Activated naive CD4-positive, alpha-beta T cell treated with anti-CD3 and anti-CD28 coated beads, Interleukin-2, amount 50 U/mL, for 72 hours (primary cell): ENCODE data around the gene NDRG2. TPM values are rescaled to one million over a fixed set of nuclear protein-coding genes. Genes with fewer than 3 reads are reported as not detected.

Experiments used
- ATAC-seq, 2 donors: fragments of 150-1000 bp; cut with Tn5 transposase; 2 replicates each; pipeline ENCODE4 v1.10.0; 2021; ENCODE audit warnings: mild to moderate bottlenecking in 2 of 2, moderate library complexity in 2 of 2
- DNase-seq, 2 donors: peaks; one replicate each; pipeline ENCODE4 v3.0.0; 2021 to 2022; ENCODE audit warnings: low spot score in 2 of 2
- H3K27ac Mint-ChIP-seq, 2 donors: one replicate each; pipeline ENCODE4 v1.8.0; 2022; ENCODE audit warnings: mild to moderate bottlenecking in 2 of 2, mixed read lengths in 2 of 2
- H3K36me3 Mint-ChIP-seq, 2 donors: one replicate each; pipeline ENCODE4 v1.8.0; 2022; ENCODE audit warnings: mixed read lengths in 2 of 2
- H3K9me3 Mint-ChIP-seq, 2 donors: one replicate each; pipeline ENCODE4 v1.8.0; 2022; ENCODE audit warnings: mixed read lengths in 2 of 2
- total RNA-seq, 2 donors: library from RNA; stranded (reverse); gene quantifications; one replicate each; pipeline ENCODE4 v1.2.3, GENCODE V29; 2022

Gene NDRG2
- total RNA-seq: 1 to 10 TPM; 7.6 to 7.8 TPM

- Mint-ChIP-seq H3K9me3 (no peaks in the 10 kb centered on the region), H3K36me3 (no peaks in the 10 kb centered on the region), H3K27ac (peak within 1 kb of the TSS; percentile 30 to 71)
- peak; percentile 85 to 88 for ATAC-seq
- peak; percentile 60 to 62 for DNase-seq
Observed at GRCh38 chr14:21024585-21025370, at the start of gene NDRG2. Gene NDRG2 (minus strand): TSS chr14:21025061. CDS start chr14:21023315, 1,746 bp downstream.

GRCh38 chr14:21073921-21074320 is 49.1 kb upstream of the NDRG2 start:
- Mint-ChIP-seq H3K27ac (no peak overlapping the region), H3K36me3 (no peaks in the 10 kb centered on the region), H3K9me3 (no peaks in the 10 kb centered on the region)
- ATAC-seq (no peak), DNase-seq (no peak)

GRCh38 chr14:21072781-21073339 is 48.0 kb upstream of the NDRG2 start:
- Mint-ChIP-seq H3K9me3 (no peaks in the 10 kb centered on the region), H3K36me3 (no peaks in the 10 kb centered on the region), H3K27ac (no peak overlapping the region)
- no peak for ATAC-seq
- DNase-seq: no peak

- no peak for DNase-seq
- no peak for ATAC-seq
- Mint-ChIP-seq H3K36me3 (no peaks in the 10 kb centered on the region), H3K9me3 (no peaks in the 10 kb centered on the region), H3K27ac (no peak overlapping the region)
Observed at GRCh38 chr14:21072031-21072473, 47.2 kb upstream of the NDRG2 start.

GRCh38 chr14:21071225-21072030 is 46.6 kb upstream of the NDRG2 start:
- H3K27ac Mint-ChIP-seq: no peak overlapping the region

GRCh38 chr14:21070610-21071224 is 45.9 kb upstream of the NDRG2 start:
- no peaks in the 10 kb centered on the region for H3K9me3 Mint-ChIP-seq
- DNase-seq: no peak
- peak overlapping the region in 1 of 2 donors; percentile 31 for H3K27ac Mint-ChIP-seq
- no peaks in the 10 kb centered on the region for H3K36me3 Mint-ChIP-seq
- ATAC-seq: peak; percentile 6 to 31

More at GRCh38 chr14:21071225-21072030, 46.6 kb upstream of the NDRG2 start:
- H3K9me3 Mint-ChIP-seq: no peaks in the 10 kb centered on the region
- ATAC-seq (peak; percentile 59 to 88), DNase-seq (peak in 1 of 2 donors; percentile 68)
- H3K36me3 Mint-ChIP-seq: no peaks in the 10 kb centered on the region

GRCh38 chr14:21070083-21070609 is 45.3 kb upstream of the NDRG2 start, which contains the start of gene ARHGEF40:
Gene ARHGEF40 (plus strand): TSS chr14:21070304. CDS start chr14:21070397, 93 bp downstream.
- Mint-ChIP-seq H3K9me3 (no peaks in the 10 kb centered on the region), H3K36me3 (no peaks in the 10 kb centered on the region), H3K27ac (peak within 1 kb of the TSS in 1 of 2 donors; percentile 31)
- ATAC-seq (peak in 1 of 2 donors; percentile 12), DNase-seq (no peak)

- no peaks in the 10 kb centered on the region for H3K9me3 Mint-ChIP-seq
- H3K27ac Mint-ChIP-seq: no peak overlapping the region
- no peaks in the 10 kb centered on the region for H3K36me3 Mint-ChIP-seq
- ATAC-seq (no peak), DNase-seq (no peak)
Observed at GRCh38 chr14:21069388-21070082, 44.7 kb upstream of the NDRG2 start.

- H3K36me3 Mint-ChIP-seq: no peaks in the 10 kb centered on the region
- DNase-seq: peak in 1 of 2 donors; percentile 47
- H3K27ac Mint-ChIP-seq: no peak overlapping the region
- H3K9me3 Mint-ChIP-seq: no peaks in the 10 kb centered on the region
- peak; percentile 33 to 69 for ATAC-seq
Observed at GRCh38 chr14:21068521-21069387, 43.9 kb upstream of the NDRG2 start.

GRCh38 chr14:21066882-21067502 is 42.1 kb upstream of the NDRG2 start:
- no peak overlapping the region for H3K27ac Mint-ChIP-seq
- H3K36me3 Mint-ChIP-seq: no peaks in the 10 kb centered on the region
- DNase-seq (no peak), ATAC-seq (no peak)
- no peaks in the 10 kb centered on the region for H3K9me3 Mint-ChIP-seq

GRCh38 chr14:21063479-21063878 is 38.6 kb upstream of the NDRG2 start:
- no peaks in the 10 kb centered on the region for H3K9me3 Mint-ChIP-seq
- ATAC-seq (no peak), DNase-seq (no peak)
- no peaks in the 10 kb centered on the region for H3K36me3 Mint-ChIP-seq
- H3K27ac Mint-ChIP-seq: no peak overlapping the region

GRCh38 chr14:21061347-21061668 is 36.4 kb upstream of the NDRG2 start:
- H3K36me3 Mint-ChIP-seq: no peaks in the 10 kb centered on the region
- no peak overlapping the region for H3K27ac Mint-ChIP-seq
- no peaks in the 10 kb centered on the region for H3K9me3 Mint-ChIP-seq
- no peak for ATAC-seq
- no peak for DNase-seq

GRCh38 chr14:21060614-21061346 is 35.9 kb upstream of the NDRG2 start:
- no peaks in the 10 kb centered on the region for H3K36me3 Mint-ChIP-seq
- no peak for DNase-seq
- no peak overlapping the region for H3K27ac Mint-ChIP-seq
- no peaks in the 10 kb centered on the region for H3K9me3 Mint-ChIP-seq
- ATAC-seq: no peak

- H3K27ac Mint-ChIP-seq: no peak overlapping the region
- H3K36me3 Mint-ChIP-seq: no peaks in the 10 kb centered on the region
- DNase-seq (no peak), ATAC-seq (no peak)
- no peaks in the 10 kb centered on the region for H3K9me3 Mint-ChIP-seq
Observed at GRCh38 chr14:21059842-21060613, 35.2 kb upstream of the NDRG2 start.
